NT2/D1 (cell line): ENCODE results near the gene FIBIN.

Source experiments
- YY1 ChIP-seq: IDR thresholded peaks from 2 replicates; pipeline ENCODE4 v1.6.1; 2011; ENCODE audit not compliant: insufficient read length, insufficient read depth
- ZNF274 ChIP-seq: IDR thresholded peaks from 2 replicates; pipeline ENCODE4 v1.6.1; 2011; ENCODE audit warnings: mild to moderate bottlenecking, low read depth, low read length

DNA sequence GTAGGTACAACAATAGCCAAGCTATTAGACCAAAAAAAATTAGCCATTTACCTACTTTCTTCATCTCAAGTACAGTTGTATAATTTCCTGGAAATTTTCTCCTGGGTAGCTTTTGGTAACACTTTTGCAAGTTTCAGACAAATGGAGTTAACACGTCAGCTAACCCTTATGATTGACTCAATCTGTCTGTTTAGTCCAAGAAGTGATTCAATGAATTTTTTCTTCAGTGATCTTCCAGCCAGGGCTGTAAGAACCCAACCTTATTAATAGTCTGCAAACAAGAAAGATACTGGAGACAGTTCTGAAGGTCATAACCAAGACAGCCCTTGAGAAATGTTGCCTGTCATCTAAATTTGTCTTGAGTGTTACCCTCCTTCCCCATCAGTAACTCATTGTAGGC, 30.1 kb upstream of the FIBIN start:
- no peak for TF ChIP-seq ZNF274
- TF ChIP-seq YY1: no peak
